GM13976 (cell line): ENCODE data around the gene PKD1L1.

Source experiments
- DNase-seq: peaks from one replicate; pipeline ENCODE4 v3.0.0; 2012; ENCODE audit warnings: low spot score
- CTCF ChIP-seq: IDR thresholded peaks from 2 replicates; pipeline ENCODE4 v1.5.1; 2012; ENCODE audit warnings: borderline replicate concordance, mild to moderate bottlenecking; ENCODE audit not compliant: insufficient read depth; ENCODE audit errors: extremely low read depth, missing control alignments, control extremely low read depth
- in situ Hi-C: fragments of 300-500 bp; cut with MboI; formaldehyde crosslinking; loops from one replicate; pipeline ENCODE4 v1.12.0; 2022; ENCODE audit warnings: low sequenced_read_pairs, mixed read lengths, inconsistent platforms; ENCODE audit not compliant: unreplicated experiment

Gene PKD1L1

GRCh38 chr7:47852330-47853245 is 95.7 kb downstream of the PKD1L1 start:
- DNase-seq: peak; percentile 49
- in situ Hi-C loops: no loop called here
- TF ChIP-seq CTCF: peak; percentile 21

- TF ChIP-seq CTCF: no peak
- in situ Hi-C loops: no loop called here
- DNase-seq: no peak
Measured at GRCh38 chr7:47847207-47847606, 101.1 kb downstream of the PKD1L1 start.

- in situ Hi-C loops: no loop called here
- no peak for TF ChIP-seq CTCF
- no peak for DNase-seq
Measured at GRCh38 chr7:47846138-47846836, 102.0 kb downstream of the PKD1L1 start.

GRCh38 chr7:47844311-47844710 is 104.0 kb downstream of the PKD1L1 start:
- no peak for DNase-seq
- TF ChIP-seq CTCF: no peak
- in situ Hi-C loops: no loop called here

- TF ChIP-seq CTCF: no peak
- in situ Hi-C loops: no loop called here
- no peak for DNase-seq
Measured at GRCh38 chr7:47843291-47843690, 105.0 kb downstream of the PKD1L1 start.

GRCh38 chr7:47839381-47839780 is 108.9 kb downstream of the PKD1L1 start:
- TF ChIP-seq CTCF: no peak
- in situ Hi-C loops: no loop called here
- DNase-seq: no peak
